Breast epithelium (tissue), 3 donors: ENCODE results near the gene MFSD2B.

Experiments
- POLR2A ChIP-seq: fragments of 450-650 bp; IDR thresholded peaks from one replicate; pipeline ENCODE4 v1.6.1; 2016; ENCODE audit warnings: antibody characterized with exemption, mild to moderate bottlenecking, moderate library complexity
- POLR2AphosphoS5 ChIP-seq, 3 donors: sonication (generic); formaldehyde crosslinking; IDR thresholded peaks; one replicate each; pipeline ENCODE4 v1.6.1; 2017; ENCODE audit warnings: antibody characterized with exemption in 3 of 3
- TF ChIP-seq, protein P1 (sequence below), 3 donors: fragments of 450-650 bp; IDR thresholded peaks; one replicate each; pipeline ENCODE4 v1.5.1; 2016 to 2017; ENCODE audit warnings: antibody characterized with exemption in 3 of 3, mild to moderate bottlenecking in 3 of 3, moderate library complexity in 3 of 3

DNA sequence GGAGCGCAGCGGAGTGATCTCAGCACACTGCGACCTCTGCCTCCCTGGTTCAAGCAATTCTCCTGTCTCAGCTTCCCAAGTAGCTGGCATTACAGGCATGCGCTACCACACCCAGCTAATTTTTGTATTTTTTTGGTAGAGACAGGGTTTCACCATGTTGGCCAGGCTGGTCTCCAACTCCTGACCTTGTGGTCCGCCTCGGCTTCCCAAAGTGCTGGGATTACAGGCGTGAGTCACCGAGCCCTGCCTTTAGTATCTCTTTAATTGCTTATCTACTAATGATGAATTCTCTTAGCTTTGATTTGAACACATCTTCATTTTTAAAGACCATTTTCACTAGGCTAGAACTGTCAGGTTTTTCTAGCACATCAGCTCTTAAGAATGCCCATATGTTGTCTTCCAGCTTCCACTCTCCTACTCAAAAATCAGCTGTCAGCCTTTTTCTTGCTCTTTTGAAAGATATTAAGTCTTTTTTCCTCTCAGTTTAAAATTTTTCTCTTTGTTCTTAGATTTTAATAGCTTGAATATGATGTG is 16.1 kb upstream of the MFSD2B start:
- TF ChIP-seq POLR2AphosphoS5 (IDR thresholded peaks at IDR 0.05) (no peak), POLR2A (no peak)
- TF ChIP-seq, protein P1, sequence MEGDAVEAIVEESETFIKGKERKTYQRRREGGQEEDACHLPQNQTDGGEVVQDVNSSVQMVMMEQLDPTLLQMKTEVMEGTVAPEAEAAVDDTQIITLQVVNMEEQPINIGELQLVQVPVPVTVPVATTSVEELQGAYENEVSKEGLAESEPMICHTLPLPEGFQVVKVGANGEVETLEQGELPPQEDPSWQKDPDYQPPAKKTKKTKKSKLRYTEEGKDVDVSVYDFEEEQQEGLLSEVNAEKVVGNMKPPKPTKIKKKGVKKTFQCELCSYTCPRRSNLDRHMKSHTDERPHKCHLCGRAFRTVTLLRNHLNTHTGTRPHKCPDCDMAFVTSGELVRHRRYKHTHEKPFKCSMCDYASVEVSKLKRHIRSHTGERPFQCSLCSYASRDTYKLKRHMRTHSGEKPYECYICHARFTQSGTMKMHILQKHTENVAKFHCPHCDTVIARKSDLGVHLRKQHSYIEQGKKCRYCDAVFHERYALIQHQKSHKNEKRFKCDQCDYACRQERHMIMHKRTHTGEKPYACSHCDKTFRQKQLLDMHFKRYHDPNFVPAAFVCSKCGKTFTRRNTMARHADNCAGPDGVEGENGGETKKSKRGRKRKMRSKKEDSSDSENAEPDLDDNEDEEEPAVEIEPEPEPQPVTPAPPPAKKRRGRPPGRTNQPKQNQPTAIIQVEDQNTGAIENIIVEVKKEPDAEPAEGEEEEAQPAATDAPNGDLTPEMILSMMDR (IDR thresholded peaks at IDR 0.05): no peak
